Esophagus squamous epithelium (tissue), 5 donors: Measurements from ENCODE around the gene DCUN1D3. TPM values are rescaled to one million over a fixed set of nuclear protein-coding genes. Genes with fewer than 3 reads are reported as not detected.
"Not testable (repeated sequence)": the region's sequence is repeated elsewhere in the genome, so short reads cannot be mapped to it uniquely, and the experiment has no call there.

Source experiments
- DNase-seq: peaks from one replicate; lab custom pipeline; 2025; lab: John Stamatoyannopoulos, UW
- H3K27ac ChIP-seq, 4 donors: fragments of 200-600 bp; sonication (generic); one replicate each; pipeline ENCODE4 v1.5.1; 2016 to 2019; ENCODE audit warnings: mild to moderate bottlenecking in 1 of 4
- H3K27me3 ChIP-seq, 4 donors: fragments of 200-600 bp; sonication (generic); 1 replicate in 3 of 4; 2 replicates in 1 of 4; pipeline versions ENCODE4 v1.5.1 to v1.6.0; 2017 to 2021; ENCODE audit warnings: antibody characterized with exemption in 1 of 4
- H3K36me3 ChIP-seq, 3 donors: fragments of 200-600 bp; sonication (generic); one replicate each; pipeline ENCODE4 v1.5.1; 2016 to 2019
- H3K4me1 ChIP-seq, 3 donors: fragments of 200-600 bp; sonication (generic); one replicate each; pipeline ENCODE4 v1.5.1; 2017 to 2019
- H3K4me3 ChIP-seq, 4 donors: fragments of 200-600 bp; sonication (generic); 1 replicate in 3 of 4; 2 replicates in 1 of 4; pipeline ENCODE4 v1.5.1; 2016 to 2019; ENCODE audit warnings: mild to moderate bottlenecking in 2 of 4, moderate library complexity in 1 of 4
- H3K9me3 ChIP-seq, 3 donors: fragments of 200-600 bp; sonication (generic); one replicate each; pipeline ENCODE4 v1.5.1; 2016 to 2019
- CTCF ChIP-seq, 6 experiments: fragments of 450-650 bp in 4 of 6; fragments of 200-600 bp in 2 of 6; sonication (generic) in 2 of 6; IDR thresholded peaks; one replicate each; pipeline ENCODE4 v1.5.1; 2016 to 2019; ENCODE audit warnings: antibody characterized with exemption in 6 of 6, mild to moderate bottlenecking in 4 of 6, moderate library complexity in 4 of 6
- POLR2A ChIP-seq, 4 donors: fragments of 450-650 bp; IDR thresholded peaks; one replicate each; pipeline ENCODE4 v1.6.1; 2017; ENCODE audit warnings: antibody characterized with exemption in 4 of 4, mild to moderate bottlenecking in 4 of 4, moderate library complexity in 3 of 4
- WGBS, 2 donors: methylation state at CpG; one replicate each; pipeline ENCODE4 v1.1.5; 2018; 5-methylcytosine and 5-hydroxymethylcytosine counted together
- intact Hi-C: fragments of 100-400 bp; cut with DNase I; formaldehyde crosslinking; loops from one replicate; pipeline ENCODE4 v1.15.0; 2022
- total RNA-seq, 4 donors: library from RNA; depleted of rRNA; stranded (reverse); fragments of >200 nt; gene quantifications; one replicate each; pipeline ENCODE4 v1.1.0, GENCODE V29; 2016
- donor health status: DM: yes; HTN: yes; CAD: no.

Gene DCUN1D3
- 10 to 100 TPM; 14.5 to 37.2 (median 19.4) TPM for total RNA-seq

GRCh38 chr16:20900299-20901067 is at the start of gene DCUN1D3, which contains the start of gene LYRM1:
Gene DCUN1D3 (minus strand): TSS chr16:20900358. CDS start chr16:20862538, 37,820 bp downstream.
Gene LYRM1 (plus strand): TSS chr16:20900771. CDS start chr16:20915556, 14,785 bp downstream.
- Histone ChIP-seq H3K9me3 (no peaks in the 10 kb centered on the region), H3K4me3 (peak within 1 kb of the TSS; percentile 73 to 91 (median 78)), H3K27ac (peak within 1 kb of the TSS; percentile 95 to 99 (median 97)), H3K27me3 (no peaks in the 10 kb centered on the region), H3K36me3 (peaks cover 0 to 10% (median 0%) of the 10 kb centered on the region in 3 donors), H3K4me1 (peaks cover 35 to 82% (median 54%) of the 10 kb centered on the region in 3 donors)
- TF ChIP-seq POLR2A (IDR thresholded peaks at IDR 0.05) (peak in 3 of 4 donors; percentile 53 to 96 (median 91)), CTCF (IDR thresholded peaks at IDR 0.05) (peak in 1 of 6 experiments; percentile 4)
- WGBS, 2 donors, result 0 to 1% methylated on average over 16 to 30 of the region's 62 CpGs
- DNase-seq, result peak; percentile 73
- intact Hi-C loops, result no loop called here

- WGBS, 2 donors, result 73 to 82% methylated on average over 3 of the region's 3 CpGs
- H3K4me3 ChIP-seq, result no peak overlapping the region
- no peak overlapping the region for H3K27ac ChIP-seq
- DNase-seq, result no peak
- TF ChIP-seq CTCF (IDR thresholded peaks at IDR 0.05), result no peak
- TF ChIP-seq POLR2A (IDR thresholded peaks at IDR 0.05), result no peak
- intact Hi-C loops, result no loop called here
- H3K4me1 ChIP-seq, result no peaks in the 10 kb centered on the region
- H3K9me3 ChIP-seq, result no peaks in the 10 kb centered on the region
- H3K36me3 ChIP-seq, result no peaks in the 10 kb centered on the region
- H3K27me3 ChIP-seq, result no peaks in the 10 kb centered on the region
Observed at GRCh38 chr16:20949660-20950059, 49.5 kb upstream of the DCUN1D3 start.

- no peaks in the 10 kb centered on the region for H3K27me3 ChIP-seq
- intact Hi-C loops, result no loop called here
- no peak overlapping the region for H3K27ac ChIP-seq
- H3K4me3 ChIP-seq, result no peak overlapping the region
- no peaks in the 10 kb centered on the region for H3K4me1 ChIP-seq
- DNase-seq, result no peak
- WGBS, 2 donors, result 67 to 98% methylated on average over 1 to 8 of the region's 9 CpGs
- no peaks in the 10 kb centered on the region for H3K9me3 ChIP-seq
- no peak for TF ChIP-seq CTCF (IDR thresholded peaks at IDR 0.05)
- TF ChIP-seq POLR2A (IDR thresholded peaks at IDR 0.05), result no peak
- no peaks in the 10 kb centered on the region for H3K36me3 ChIP-seq
Observed at GRCh38 chr16:20948444-20948843, 48.3 kb upstream of the DCUN1D3 start.

- no peaks in the 10 kb centered on the region for H3K4me1 ChIP-seq
- no peak overlapping the region for H3K27ac ChIP-seq
- DNase-seq, result no peak
- no peaks in the 10 kb centered on the region for H3K9me3 ChIP-seq
- no peaks in the 10 kb centered on the region for H3K27me3 ChIP-seq
- WGBS, 2 donors, result 87% methylated on average over 8 of the region's 8 CpGs
- H3K36me3 ChIP-seq, result no peaks in the 10 kb centered on the region
- no peak overlapping the region for H3K4me3 ChIP-seq
- intact Hi-C loops, result no loop called here
- TF ChIP-seq CTCF (IDR thresholded peaks at IDR 0.05), result no peak
- TF ChIP-seq POLR2A (IDR thresholded peaks at IDR 0.05), result no peak
Observed at GRCh38 chr16:20946015-20946629, 46.0 kb upstream of the DCUN1D3 start.

- WGBS, 2 donors, result 96 to 97% methylated on average over 11 of the region's 11 CpGs
- intact Hi-C loops, H3K27me3 ChIP-seq, H3K9me3 ChIP-seq, H3K4me3 ChIP-seq, H3K36me3 ChIP-seq, H3K4me1 ChIP-seq, H3K27ac ChIP-seq, DNase-seq: not testable (repeated sequence)
Observed at GRCh38 chr16:20945575-20945875, 45.4 kb upstream of the DCUN1D3 start.
